Left ventricle myocardium inferior (tissue), 1 donor: ENCODE measurements around the gene IFT74. TPM values are rescaled to one million over a fixed set of nuclear protein-coding genes. Genes with fewer than 3 reads are reported as not detected.
A peak's percentile ranks its signal among the peaks of the same experiment; 100 is the strongest.

ENCODE experiments used
- DNase-seq: peaks from one replicate; pipeline ENCODE4 v3.0.0-alpha.2; 2020
- H3K27ac ChIP-seq: fragments of 200-600 bp; replicated peaks from 2 replicates; pipeline ENCODE4 v1.8.0; 2021
- H3K27me3 ChIP-seq: fragments of 200-600 bp; 2 replicates; pipeline ENCODE4 v1.8.0; 2021; ENCODE audit warnings: low read depth
- H3K36me3 ChIP-seq: fragments of 200-600 bp; 2 replicates; pipeline ENCODE4 v1.8.0; 2021
- H3K4me1 ChIP-seq: fragments of 200-600 bp; 2 replicates; pipeline ENCODE4 v1.8.0; 2021
- H3K4me3 ChIP-seq: fragments of 200-600 bp; 2 replicates; pipeline ENCODE4 v1.8.0; 2021; ENCODE audit warnings: mild to moderate bottlenecking, moderate library complexity
- H3K9me3 ChIP-seq: fragments of 200-600 bp; replicated peaks from 2 replicates; pipeline ENCODE4 v1.8.0; 2021
- intact Hi-C: fragments of 100-400 bp; cut with micrococcal nuclease; formaldehyde crosslinking; loops from one replicate; pipeline ENCODE4 v1.11.0; 2022
- total RNA-seq: library from RNA; stranded (reverse); fragmentation: NEBNext Ultra II Directional; extraction: Animal tissue kit (Norgen Biotek cat#: 25700); gene quantifications from one replicate; pipeline ENCODE4 v1.2.1, GENCODE V29; 2021
- TF ChIP-seq, protein P1 (sequence below): fragments of 200-600 bp; IDR thresholded peaks from 2 replicates; pipeline ENCODE4 v1.8.0; 2021; ENCODE audit warnings: antibody characterized with exemption, mild to moderate bottlenecking, borderline replicate concordance
- donor health status: DM: no; HTN: yes; CAD: no; lungs with severe emphysema.

IFT74 gene
- total RNA-seq, 1 donor from 2014 or later: 10.1 TPM

- Histone ChIP-seq H3K9me3 (no peaks in the 10 kb centered on the region), H3K27me3 (no peaks in the 10 kb centered on the region), H3K4me1 (peaks cover 47% of the 10 kb centered on the region), H3K4me3 (peak within 1 kb of the TSS; percentile 95), H3K27ac (peak within 1 kb of the TSS; percentile 98), H3K36me3 (no peaks in the 10 kb centered on the region)
- TF ChIP-seq, protein P1, sequence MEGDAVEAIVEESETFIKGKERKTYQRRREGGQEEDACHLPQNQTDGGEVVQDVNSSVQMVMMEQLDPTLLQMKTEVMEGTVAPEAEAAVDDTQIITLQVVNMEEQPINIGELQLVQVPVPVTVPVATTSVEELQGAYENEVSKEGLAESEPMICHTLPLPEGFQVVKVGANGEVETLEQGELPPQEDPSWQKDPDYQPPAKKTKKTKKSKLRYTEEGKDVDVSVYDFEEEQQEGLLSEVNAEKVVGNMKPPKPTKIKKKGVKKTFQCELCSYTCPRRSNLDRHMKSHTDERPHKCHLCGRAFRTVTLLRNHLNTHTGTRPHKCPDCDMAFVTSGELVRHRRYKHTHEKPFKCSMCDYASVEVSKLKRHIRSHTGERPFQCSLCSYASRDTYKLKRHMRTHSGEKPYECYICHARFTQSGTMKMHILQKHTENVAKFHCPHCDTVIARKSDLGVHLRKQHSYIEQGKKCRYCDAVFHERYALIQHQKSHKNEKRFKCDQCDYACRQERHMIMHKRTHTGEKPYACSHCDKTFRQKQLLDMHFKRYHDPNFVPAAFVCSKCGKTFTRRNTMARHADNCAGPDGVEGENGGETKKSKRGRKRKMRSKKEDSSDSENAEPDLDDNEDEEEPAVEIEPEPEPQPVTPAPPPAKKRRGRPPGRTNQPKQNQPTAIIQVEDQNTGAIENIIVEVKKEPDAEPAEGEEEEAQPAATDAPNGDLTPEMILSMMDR: peak; percentile 42
- intact Hi-C loops: loop anchor here (10.0 kb wide), 1 partner anchor 52 kb away; the partner anchor contains the start of gene CAAP1
- DNase-seq: peak; percentile 87
Observed at GRCh38 chr9:26946753-26947727, 9.2 kb upstream of the IFT74 start, which contains the start of gene PLAA. TSS of gene PLAA (minus strand) at chr9:26947242. CDS start at chr9:26947045, 197 bp downstream.

GRCh38 chr9:26947736-26948135 is 8.5 kb upstream of the IFT74 start:
- no peaks in the 10 kb centered on the region for H3K9me3 ChIP-seq
- TF ChIP-seq, protein P1: no peak
- H3K36me3 ChIP-seq: no peaks in the 10 kb centered on the region
- H3K4me1 ChIP-seq: peaks cover 47% of the 10 kb centered on the region
- intact Hi-C loops: loop anchor here (10.0 kb wide), 1 partner anchor 53 kb away; the partner anchor contains the start of gene CAAP1
- no peak for DNase-seq
- H3K27me3 ChIP-seq: no peaks in the 10 kb centered on the region
- peak overlapping the region; percentile 98 for H3K27ac ChIP-seq
- peak overlapping the region; percentile 95 for H3K4me3 ChIP-seq

DNA sequence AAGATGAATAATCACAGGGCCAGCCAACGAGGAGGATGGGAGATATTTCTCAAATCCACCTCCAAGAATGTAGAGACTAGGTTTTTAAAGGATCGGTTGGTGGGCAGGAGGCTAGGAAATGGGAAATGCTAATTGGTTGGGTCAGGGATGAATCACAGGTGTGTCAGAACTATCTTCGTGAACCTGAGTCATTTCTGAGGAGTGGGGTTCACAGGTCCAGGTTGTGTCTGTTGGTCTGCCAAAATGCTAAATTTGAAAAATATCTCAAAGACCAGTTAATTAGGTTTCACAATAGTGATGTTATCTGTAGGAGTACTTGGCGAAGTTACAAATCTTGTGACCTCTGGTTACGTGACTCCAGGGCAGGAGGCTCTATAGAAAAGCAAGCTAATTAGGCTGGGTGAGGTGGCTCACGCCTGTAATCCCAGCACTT is 6.6 kb upstream of the IFT74 start:
- Histone ChIP-seq H3K27ac (no peak overlapping the region), H3K27me3 (no peaks in the 10 kb centered on the region), H3K9me3 (no peaks in the 10 kb centered on the region), H3K4me1 (peaks cover 31% of the 10 kb centered on the region), H3K4me3 (no peak overlapping the region), H3K36me3 (no peaks in the 10 kb centered on the region)
- DNase-seq: no peak
- TF ChIP-seq, protein P1: no peak
- intact Hi-C loops: loop anchor here (10.0 kb wide), 1 partner anchor 55 kb away; the partner anchor contains the start of gene CAAP1

DNA sequence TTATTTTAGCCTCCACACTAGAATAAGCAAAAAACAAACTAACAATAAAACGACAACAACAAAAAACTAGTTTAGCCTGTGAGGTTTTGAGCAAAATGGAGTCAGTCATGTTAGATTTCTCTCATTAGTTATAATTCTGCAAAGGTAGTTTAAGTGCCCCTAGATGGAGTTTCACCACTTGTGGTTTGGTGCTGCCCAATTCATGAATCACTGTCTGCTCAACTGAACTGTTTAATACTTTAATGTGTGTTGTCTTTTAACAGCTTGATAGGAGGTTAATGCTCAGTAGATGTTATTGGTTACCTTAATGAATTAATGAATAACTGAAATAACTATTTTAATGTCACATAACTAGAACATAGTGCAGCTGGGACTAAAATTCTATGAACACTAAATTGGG is 5.7 kb upstream of the IFT74 start:
- TF ChIP-seq, protein P1: no peak
- intact Hi-C loops: no loop called here
- H3K27ac ChIP-seq: no peak overlapping the region
- no peaks in the 10 kb centered on the region for H3K36me3 ChIP-seq
- DNase-seq: no peak
- H3K4me3 ChIP-seq: no peak overlapping the region
- H3K9me3 ChIP-seq: no peaks in the 10 kb centered on the region
- peaks cover 28% of the 10 kb centered on the region for H3K4me1 ChIP-seq
- H3K27me3 ChIP-seq: no peaks in the 10 kb centered on the region

- intact Hi-C loops: no loop called here
- no peaks in the 10 kb centered on the region for H3K27me3 ChIP-seq
- H3K4me1 ChIP-seq: peaks cover 25% of the 10 kb centered on the region
- no peak overlapping the region for H3K27ac ChIP-seq
- H3K9me3 ChIP-seq: no peaks in the 10 kb centered on the region
- H3K4me3 ChIP-seq: no peak overlapping the region
- TF ChIP-seq, protein P1: no peak
- no peaks in the 10 kb centered on the region for H3K36me3 ChIP-seq
- no peak for DNase-seq
Observed at GRCh38 chr9:26951794-26952193, 4.4 kb upstream of the IFT74 start.
